GM21515 (cell line): ENCODE data around the gene GRHL1.

Source experiments
- ATAC-seq: cut with Tn5 transposase; IDR thresholded peaks from one replicate; pipeline ENCODE4 v1.9.1; 2021; ENCODE audit not compliant: unreplicated experiment

The GRHL1 gene

GRCh38 chr2:10036095-10036884 lies 84.8 kb downstream of the GRHL1 start:
- ATAC-seq = no peak

- ATAC-seq = no peak
Observed at GRCh38 chr2:10038123-10038522, 86.6 kb downstream of the GRHL1 start.

- no peak for ATAC-seq
Observed at GRCh38 chr2:10038716-10039115, 87.2 kb downstream of the GRHL1 start.

GRCh38 chr2:10039658-10040410 lies 88.3 kb downstream of the GRHL1 start:
- ATAC-seq = no peak

- no peak for ATAC-seq
Observed at GRCh38 chr2:10041711-10042110, 90.2 kb downstream of the GRHL1 start.

- no peak for ATAC-seq
Observed at GRCh38 chr2:10042301-10043161, 91.0 kb downstream of the GRHL1 start.

GRCh38 chr2:10043256-10043905 lies 91.9 kb downstream of the GRHL1 start, which contains the start of gene KLF11:
Gene KLF11 (plus strand): TSS chr2:10043550. CDS start chr2:10043717, 167 bp downstream.
- peak; percentile 71 for ATAC-seq

GRCh38 chr2:10043906-10044601 lies 92.6 kb downstream of the GRHL1 start:
- peak; percentile 63 for ATAC-seq

GRCh38 chr2:10045561-10046355 lies 94.3 kb downstream of the GRHL1 start:
- no peak for ATAC-seq

- no peak for ATAC-seq
Observed at GRCh38 chr2:10046931-10047330, 95.4 kb downstream of the GRHL1 start.

- no peak for ATAC-seq
Observed at GRCh38 chr2:10047616-10048500, 96.4 kb downstream of the GRHL1 start.

GRCh38 chr2:10048501-10049171 lies 97.1 kb downstream of the GRHL1 start:
- ATAC-seq = no peak
